SW 1271 (cell line): ENCODE data around the gene TTLL5.

Experiments
- DNase-seq, 2 experiments: peaks; one replicate each; lab custom pipeline; 2025; lab: John Stamatoyannopoulos, UW

TTLL5 gene

DNA sequence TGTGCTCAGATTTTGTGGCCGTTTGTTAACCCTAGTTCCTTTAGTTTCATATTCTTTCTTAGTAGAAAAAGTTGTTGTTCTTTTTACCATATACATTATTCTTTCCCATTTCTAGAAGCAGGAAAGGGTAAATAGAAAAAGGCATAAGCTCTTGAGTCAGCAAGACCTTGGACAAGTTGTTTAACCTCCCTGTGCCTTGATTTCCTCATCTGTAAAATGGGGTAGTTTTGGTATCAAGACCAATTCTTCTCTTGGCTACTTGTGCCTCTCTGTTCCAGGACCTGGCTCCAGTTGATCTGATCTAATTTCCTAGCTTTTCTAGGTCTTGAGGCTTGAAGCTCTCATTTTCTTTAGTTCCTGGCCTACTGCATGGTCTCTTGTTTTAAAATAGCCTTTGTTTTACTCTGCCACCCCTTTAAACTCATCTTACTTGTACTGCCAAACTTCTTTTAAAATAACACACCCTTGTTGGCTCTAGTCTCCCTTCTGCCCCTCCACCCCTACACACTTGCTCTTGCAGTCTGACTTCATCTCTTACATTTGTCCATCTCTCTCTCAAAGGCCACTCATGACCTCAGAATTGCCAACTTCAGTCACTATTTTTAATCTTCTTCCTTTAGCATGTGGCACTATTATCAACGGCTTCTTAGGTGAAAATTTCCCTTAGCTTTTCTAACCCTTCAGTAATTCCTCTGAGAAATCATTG, 143.7 kb downstream of the TTLL5 start:
- DNase-seq, result no peak

GRCh38 chr14:75805646-75806045, 144.6 kb downstream of the TTLL5 start:
- DNase-seq, result no peak

DNA sequence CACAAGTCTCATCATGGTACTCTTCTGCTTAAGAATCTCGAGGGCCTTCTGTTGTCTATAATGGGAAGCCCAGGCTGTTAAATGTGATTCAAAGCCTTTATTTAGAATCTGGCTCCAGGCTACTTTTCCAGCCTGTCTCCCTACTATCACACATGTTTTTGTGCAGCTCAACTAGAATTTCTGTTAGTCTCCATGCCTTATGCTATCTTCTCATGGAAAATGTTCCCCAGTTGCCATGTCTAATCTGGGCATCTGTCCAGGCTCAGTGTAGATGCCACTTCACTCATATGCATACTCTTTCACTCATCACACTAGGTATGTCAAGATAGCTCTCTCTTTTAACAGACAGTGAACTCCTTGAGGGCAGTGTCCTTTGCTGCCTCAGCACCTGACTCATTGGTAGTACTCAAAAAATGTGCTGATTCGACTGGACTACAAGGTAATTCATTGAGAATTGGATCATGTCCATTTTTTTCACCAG, 145.3 kb downstream of the TTLL5 start:
- DNase-seq, result no peak

DNA sequence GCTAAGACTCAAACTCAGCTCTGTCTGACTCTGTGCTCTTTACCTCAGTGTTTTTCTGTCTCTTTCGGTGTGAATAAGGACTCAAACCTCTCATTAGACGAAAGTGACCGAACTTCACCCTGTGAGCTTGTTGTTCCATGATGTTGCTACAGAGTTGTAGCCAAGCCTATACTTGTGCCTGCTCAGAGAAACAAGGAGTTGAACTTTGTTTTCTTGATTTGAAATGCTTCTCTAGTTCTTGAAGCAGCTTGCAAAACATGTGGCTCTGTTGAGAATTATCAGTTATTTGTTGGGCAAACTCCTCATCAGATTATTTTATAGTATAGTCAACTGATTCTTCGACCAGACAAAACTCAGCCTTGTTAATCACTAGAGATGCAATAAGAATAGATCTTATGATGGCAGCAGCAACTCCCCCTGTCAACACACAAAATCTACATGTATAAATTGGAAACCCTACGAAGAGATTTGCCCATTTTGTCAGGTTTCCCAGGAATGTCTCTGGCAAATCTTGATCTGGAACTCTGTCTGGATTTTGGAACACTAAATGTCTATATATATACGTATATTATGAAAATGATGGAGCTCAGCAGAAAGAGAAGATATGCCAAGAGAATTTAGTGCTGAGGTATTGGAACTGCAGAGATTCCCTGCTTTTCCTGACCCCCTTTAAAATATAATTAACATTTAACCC, 146.8 kb downstream of the TTLL5 start:
- no peak for DNase-seq

GRCh38 chr14:75811136-75811829, 150.2 kb downstream of the TTLL5 start:
- DNase-seq, result no peak

DNA sequence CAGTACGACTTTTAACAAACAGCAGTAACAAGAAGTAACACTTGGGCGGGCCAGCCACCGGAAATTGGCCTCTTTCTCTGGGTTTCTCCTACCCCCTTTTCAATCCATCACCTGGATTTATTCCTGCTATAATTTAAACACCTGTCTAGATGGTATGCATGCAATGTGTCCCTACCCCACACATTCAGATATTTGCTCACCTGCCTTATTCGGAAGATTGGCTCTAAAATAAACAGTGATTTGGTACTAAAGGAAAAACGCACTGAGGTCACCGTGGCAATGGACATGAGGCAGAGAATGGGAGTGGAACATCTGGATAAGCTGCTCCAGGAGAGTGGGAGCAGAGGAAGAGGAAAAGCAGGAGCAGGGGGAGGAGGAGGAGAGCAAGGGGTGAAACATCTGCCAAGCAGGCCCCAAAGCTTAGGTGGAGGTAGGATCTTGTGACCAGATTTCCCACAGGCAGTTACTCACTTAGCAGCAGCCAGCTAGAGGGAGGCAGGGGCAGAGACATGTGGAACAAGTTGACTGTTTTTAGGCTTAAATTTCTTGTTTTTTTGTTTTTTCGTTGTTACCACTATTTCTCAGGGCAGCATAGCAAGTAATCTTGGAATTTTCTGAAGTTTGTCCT, 150.9 kb downstream of the TTLL5 start:
- no peak for DNase-seq

DNA sequence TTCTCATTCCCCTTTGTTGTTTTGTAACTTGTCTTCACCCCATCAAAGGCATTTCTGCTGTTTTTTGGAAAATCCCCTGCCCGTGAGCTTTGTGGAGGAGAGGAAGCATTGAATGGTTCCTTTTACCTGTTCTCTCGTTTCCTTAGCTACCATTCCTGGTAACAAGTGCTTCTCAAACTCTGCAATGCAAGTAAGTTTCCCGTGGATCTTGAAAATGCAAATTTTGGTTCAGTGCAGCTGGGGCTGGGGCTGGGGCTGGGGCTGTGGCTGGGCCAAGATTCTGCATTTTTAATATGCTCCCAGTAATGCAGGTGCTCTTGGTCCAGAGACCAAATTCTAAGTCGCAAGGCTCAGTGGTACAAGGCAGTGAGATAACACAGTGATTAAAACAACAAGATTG, 151.6 kb downstream of the TTLL5 start:
- DNase-seq, result no peak

- no peak for DNase-seq
Observed at GRCh38 chr14:75820761-75821160, 159.7 kb downstream of the TTLL5 start.

GRCh38 chr14:75821831-75822521, 160.9 kb downstream of the TTLL5 start:
- no peak for DNase-seq

GRCh38 chr14:75822522-75823141, 161.6 kb downstream of the TTLL5 start:
- DNase-seq, result no peak

DNA sequence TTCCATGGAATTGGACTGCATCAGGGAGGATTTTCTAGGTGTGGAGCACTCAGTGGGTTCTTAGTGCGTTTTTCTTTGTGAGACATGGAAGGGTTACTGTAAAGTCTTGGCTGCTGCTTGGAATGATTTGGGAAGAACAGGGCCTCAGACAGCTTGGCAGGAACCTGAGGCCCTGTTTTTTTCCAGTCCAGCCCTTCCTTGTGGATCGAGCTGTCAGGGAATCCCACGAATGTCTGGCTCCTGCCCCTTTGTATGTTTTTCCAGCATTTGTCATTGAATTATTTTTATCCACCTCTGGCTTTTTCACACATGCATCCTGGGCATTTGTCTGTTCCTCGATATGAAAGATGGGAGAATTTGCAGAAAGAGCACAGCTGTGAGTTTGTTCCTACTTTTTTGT, 162.3 kb downstream of the TTLL5 start:
- DNase-seq, result no peak

DNA sequence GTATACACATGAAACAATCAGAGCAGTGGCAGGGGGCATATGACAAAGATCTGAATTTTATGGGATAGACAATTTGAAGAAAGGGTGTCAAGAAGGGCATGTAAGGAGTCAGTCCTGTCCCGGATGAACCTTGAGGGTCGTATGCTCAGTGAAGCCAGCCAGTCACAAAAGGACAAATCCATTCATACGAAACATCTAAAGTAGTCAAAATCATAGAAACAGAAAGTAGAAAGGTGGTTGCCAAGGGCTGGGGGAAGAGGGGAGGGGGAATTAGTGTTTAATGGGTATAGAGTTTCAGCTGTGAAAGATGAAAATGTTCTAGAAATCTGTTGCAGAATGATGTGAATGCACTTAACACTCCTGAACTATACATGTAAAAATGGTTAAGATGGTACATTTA, 163.3 kb downstream of the TTLL5 start:
- no peak for DNase-seq

GRCh38 chr14:75825147-75825592, 164.1 kb downstream of the TTLL5 start:
- no peak for DNase-seq

DNA sequence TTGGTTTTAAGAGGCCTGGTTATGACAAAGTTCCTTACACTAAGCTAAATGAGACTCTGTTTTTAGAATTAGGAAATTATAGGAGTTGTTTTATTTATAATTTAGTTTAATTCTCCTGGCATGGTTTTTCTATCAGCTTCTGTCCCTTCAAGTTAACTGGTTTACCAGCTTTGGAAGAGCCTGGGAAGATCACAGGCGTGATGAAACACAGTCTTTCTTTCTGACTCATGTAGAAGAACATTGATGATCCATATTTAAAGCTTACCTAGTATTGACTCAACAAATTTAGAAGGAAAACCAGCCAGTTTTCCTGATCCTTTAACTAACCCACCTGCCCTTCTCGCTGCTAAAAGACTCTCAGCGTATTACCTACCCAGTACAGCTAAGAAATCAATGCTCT, 165.6 kb downstream of the TTLL5 start:
- no peak for DNase-seq

- DNase-seq, result no peak
Observed at GRCh38 chr14:75827331-75827730, 166.3 kb downstream of the TTLL5 start.

DNA sequence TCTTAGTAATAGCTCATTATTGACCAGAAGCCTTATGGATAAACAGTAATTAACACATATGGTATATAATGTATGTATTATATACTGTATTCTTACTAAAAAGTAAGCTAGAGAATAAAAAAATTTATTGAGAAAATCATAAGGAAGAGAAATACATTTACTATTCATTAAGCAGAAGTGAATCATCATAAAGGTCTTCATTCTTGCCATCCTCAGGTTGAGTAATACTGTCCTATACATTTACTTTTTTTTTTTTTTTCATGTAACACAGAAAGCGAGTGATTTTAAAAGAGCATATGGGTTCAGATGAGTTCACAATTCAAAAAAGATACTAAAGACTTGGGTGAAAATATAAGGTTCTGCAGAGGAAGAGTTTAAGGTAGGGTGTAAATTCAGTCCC, 168.3 kb downstream of the TTLL5 start:
- DNase-seq, result no peak

- DNase-seq, result no peak
Observed at GRCh38 chr14:75831455-75831854, 170.4 kb downstream of the TTLL5 start.

GRCh38 chr14:75831952-75832351, 170.9 kb downstream of the TTLL5 start:
- no peak for DNase-seq

- no peak for DNase-seq
Observed at GRCh38 chr14:75832621-75833297, 171.7 kb downstream of the TTLL5 start.

DNA sequence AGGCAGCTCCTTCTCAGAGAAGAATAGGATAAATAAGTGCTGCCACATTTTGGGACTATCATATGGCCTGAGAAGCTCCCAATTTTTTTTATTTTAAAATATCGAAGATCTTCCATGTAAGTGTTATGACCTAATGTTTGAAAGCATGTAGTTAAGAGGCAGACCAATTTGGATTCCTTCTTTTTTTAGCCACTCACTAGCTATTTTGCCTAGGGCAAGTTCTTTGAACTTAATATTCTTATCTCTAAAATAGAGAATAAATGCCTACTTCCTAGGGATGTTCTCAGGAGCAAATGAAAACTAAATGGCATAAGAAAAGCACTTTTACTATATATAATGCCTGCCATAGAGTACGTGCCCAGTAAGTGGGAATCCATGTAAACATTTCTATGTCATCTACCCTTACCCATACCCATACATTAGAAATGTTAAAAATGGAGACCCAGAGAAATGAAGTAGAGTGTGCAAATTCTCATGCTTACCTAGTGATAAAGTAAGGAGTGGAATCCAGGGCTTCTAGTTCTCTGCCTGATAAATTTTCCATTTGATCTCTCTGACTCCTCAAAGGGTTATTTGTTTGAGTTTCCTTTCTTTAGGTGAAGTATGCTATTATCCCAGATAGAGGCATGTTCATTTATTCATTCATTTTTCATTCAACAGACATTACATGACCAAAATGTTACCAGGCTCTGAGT, 172.4 kb downstream of the TTLL5 start:
- no peak for DNase-seq
